HEK293 (cell line): ENCODE measurements around the gene RABAC1.
A peak's percentile ranks its signal among the peaks of the same experiment; 100 is the strongest.

Source experiments
- CTCF ChIA-PET: fragments of 350-600 bp; formaldehyde crosslinking; extraction: SDS; loops from one replicate; lab custom pipeline; 2021; ENCODE audit warnings: antibody characterized with exemption; lab: Yijun Ruan, JAX
- POLR2A ChIA-PET: fragments of 300-600 bp; formaldehyde crosslinking; extraction: SDS; loops from one replicate; lab custom pipeline; 2020; ENCODE audit warnings: antibody characterized with exemption, inconsistent platforms; lab: Yijun Ruan, JAX
- H3K27ac ChIP-seq: fragments of 200-500 bp; sonication (Bioruptor generic); 2 replicates; pipeline ENCODE4 v1.5.1; 2014; ENCODE audit warnings: low read depth, low read length, control low read depth, inconsistent platforms; ENCODE audit errors: extremely low read depth
- H3K36me3 ChIP-seq, 2 experiments: fragments of 200-500 bp in 1 of 2; sonication (Bioruptor generic) in 1 of 2; 1 replicate in 1 of 2; 2 replicates in 1 of 2; pipeline ENCODE4 v1.5.1; 2014 to 2017; ENCODE audit warnings: inconsistent platforms in 2 of 2, low read length in 2 of 2; ENCODE audit not compliant: control insufficient read depth in 2 of 2, insufficient read depth in 1 of 2
- H3K4me1 ChIP-seq: fragments of 200-500 bp; sonication (Bioruptor generic); 2 replicates; pipeline ENCODE4 v1.5.1; 2014; ENCODE audit warnings: mild to moderate bottlenecking, low read length, inconsistent platforms; ENCODE audit not compliant: control insufficient read depth, insufficient read depth
- H3K4me3 ChIP-seq: 2 replicates; pipeline ENCODE4 v1.5.1; 2011; ENCODE audit warnings: low read depth, mild to moderate bottlenecking, control low read depth, low read length, moderate library complexity
- H3K9me3 ChIP-seq: fragments of 200-500 bp; sonication (Bioruptor generic); 2 replicates; pipeline ENCODE4 v1.5.1; 2014; ENCODE audit warnings: low read depth, low read length, inconsistent platforms; ENCODE audit not compliant: control insufficient read depth, insufficient read depth
- BCL11B ChIP-seq: fragments of 450-650 bp; formaldehyde crosslinking; IDR thresholded peaks from 2 replicates; pipeline ENCODE4 v1.5.1; 2016; ENCODE audit warnings: low read depth, missing biosample characterization, missing genetic modification characterization
- EGR2 ChIP-seq: fragments of 450-650 bp; formaldehyde crosslinking; IDR thresholded peaks from 2 replicates; pipeline ENCODE4 v1.5.1; 2016; ENCODE audit warnings: low read depth, missing biosample characterization, missing genetic modification characterization
- GLIS1 ChIP-seq: fragments of 450-650 bp; formaldehyde crosslinking; IDR thresholded peaks from 2 replicates; pipeline ENCODE4 v1.5.1; 2016; ENCODE audit warnings: missing biosample characterization, missing genetic modification characterization
- KLF7 ChIP-seq: fragments of 450-650 bp; formaldehyde crosslinking; IDR thresholded peaks from 2 replicates; pipeline ENCODE4 v1.5.1; 2016; ENCODE audit warnings: missing biosample characterization, missing genetic modification characterization, borderline replicate concordance
- REPIN1 ChIP-seq: fragments of 450-650 bp; formaldehyde crosslinking; IDR thresholded peaks from 2 replicates; pipeline ENCODE4 v1.5.1; 2017; ENCODE audit warnings: missing biosample characterization, missing genetic modification characterization, low read depth
- SALL2 ChIP-seq: fragments of 450-650 bp; formaldehyde crosslinking; IDR thresholded peaks from 2 replicates; pipeline ENCODE4 v1.5.0; 2017; ENCODE audit warnings: missing biosample characterization, mild to moderate bottlenecking, missing genetic modification characterization, borderline replicate concordance
- SCRT1 ChIP-seq: fragments of 450-650 bp; formaldehyde crosslinking; IDR thresholded peaks from 2 replicates; pipeline ENCODE4 v1.5.1; 2016; ENCODE audit warnings: missing biosample characterization, missing genetic modification characterization, borderline replicate concordance
- SP2 ChIP-seq: fragments of 450-650 bp; formaldehyde crosslinking; IDR thresholded peaks from 2 replicates; pipeline ENCODE4 v1.5.1; 2016; ENCODE audit warnings: missing biosample characterization, missing genetic modification characterization
- SP3 ChIP-seq: fragments of 450-650 bp; formaldehyde crosslinking; IDR thresholded peaks from 2 replicates; pipeline ENCODE4 v1.5.1; 2016; ENCODE audit warnings: missing biosample characterization, missing genetic modification characterization
- SP7 ChIP-seq: fragments of 450-650 bp; formaldehyde crosslinking; IDR thresholded peaks from 2 replicates; pipeline ENCODE4 v1.5.1; 2016; ENCODE audit warnings: missing biosample characterization, missing genetic modification characterization
- ZBTB48 ChIP-seq: fragments of 450-650 bp; formaldehyde crosslinking; IDR thresholded peaks from 2 replicates; pipeline ENCODE4 v1.5.1; 2016; ENCODE audit warnings: missing biosample characterization, missing genetic modification characterization
- ZFHX2 ChIP-seq: fragments of 450-650 bp; formaldehyde crosslinking; conservative IDR thresholded peaks from 2 replicates; pipeline ENCODE4 v1.5.1; 2016; ENCODE audit warnings: missing biosample characterization, missing genetic modification characterization
- ZFP69B ChIP-seq: fragments of 450-650 bp; formaldehyde crosslinking; IDR thresholded peaks from 2 replicates; pipeline ENCODE4 v1.5.1; 2016; ENCODE audit warnings: missing biosample characterization, missing genetic modification characterization
- ZNF155 ChIP-seq: fragments of 450-650 bp; formaldehyde crosslinking; IDR thresholded peaks from 2 replicates; pipeline ENCODE4 v1.5.1; 2016; ENCODE audit warnings: missing biosample characterization, missing genetic modification characterization
- ZNF214 ChIP-seq: fragments of 450-650 bp; formaldehyde crosslinking; IDR thresholded peaks from 2 replicates; pipeline ENCODE4 v1.5.1; 2017; ENCODE audit warnings: missing biosample characterization, mild to moderate bottlenecking, missing genetic modification characterization, borderline replicate concordance
- ZNF335 ChIP-seq: fragments of 450-650 bp; formaldehyde crosslinking; conservative IDR thresholded peaks from 2 replicates; pipeline ENCODE4 v1.5.1; 2016; ENCODE audit warnings: missing biosample characterization, missing genetic modification characterization
- ZNF366 ChIP-seq: fragments of 450-650 bp; formaldehyde crosslinking; conservative IDR thresholded peaks from 2 replicates; pipeline ENCODE4 v1.5.1; 2016; ENCODE audit warnings: missing biosample characterization, missing genetic modification characterization
- ZNF426 ChIP-seq: fragments of 450-650 bp; formaldehyde crosslinking; IDR thresholded peaks from 2 replicates; pipeline ENCODE4 v1.5.1; 2017; ENCODE audit warnings: missing biosample characterization, missing genetic modification characterization, mild to moderate bottlenecking, inconsistent platforms, moderate library complexity
- ZNF600 ChIP-seq: fragments of 450-650 bp; formaldehyde crosslinking; IDR thresholded peaks from 2 replicates; pipeline ENCODE4 v1.5.1; 2016; ENCODE audit warnings: missing biosample characterization, missing genetic modification characterization
- ZNF777 ChIP-seq: fragments of 450-650 bp; formaldehyde crosslinking; IDR thresholded peaks from 2 replicates; pipeline ENCODE4 v1.5.1; 2017; ENCODE audit warnings: missing biosample characterization, missing genetic modification characterization, borderline replicate concordance
- ZNF791 ChIP-seq: fragments of 450-650 bp; formaldehyde crosslinking; IDR thresholded peaks from 2 replicates; pipeline ENCODE4 v1.5.1; 2016; ENCODE audit warnings: missing biosample characterization, missing genetic modification characterization
- TF ChIP-seq, protein P1 (sequence below): fragments of 450-650 bp; formaldehyde crosslinking; IDR thresholded peaks from 2 replicates; pipeline ENCODE4 v1.5.1; 2017; ENCODE audit warnings: missing biosample characterization, missing genetic modification characterization
- TF ChIP-seq, protein P2 (sequence below): fragments of 450-650 bp; formaldehyde crosslinking; IDR thresholded peaks from 2 replicates; pipeline ENCODE4 v1.5.1; 2016; ENCODE audit warnings: missing biosample characterization, missing genetic modification characterization
- TF ChIP-seq, protein P3 (sequence below): fragments of 450-650 bp; formaldehyde crosslinking; IDR thresholded peaks from 2 replicates; pipeline ENCODE4 v1.5.1; 2016; ENCODE audit warnings: missing biosample characterization, missing genetic modification characterization
- TF ChIP-seq, protein P4 (sequence below): fragments of 450-650 bp; formaldehyde crosslinking; IDR thresholded peaks from 2 replicates; pipeline ENCODE4 v1.5.1; 2016; ENCODE audit warnings: missing biosample characterization, missing genetic modification characterization
- TF ChIP-seq, protein P5 (sequence below): fragments of 450-650 bp; formaldehyde crosslinking; optimal IDR thresholded peaks from 2 replicates; pipeline ENCODE3; 2016; ENCODE audit warnings: missing biosample characterization, mild to moderate bottlenecking, missing genetic modification characterization
- TF ChIP-seq, protein P6 (sequence below): fragments of 450-650 bp; formaldehyde crosslinking; IDR thresholded peaks from 2 replicates; pipeline ENCODE4 v1.5.1; 2016; ENCODE audit warnings: missing biosample characterization, missing genetic modification characterization

Gene RABAC1

DNA sequence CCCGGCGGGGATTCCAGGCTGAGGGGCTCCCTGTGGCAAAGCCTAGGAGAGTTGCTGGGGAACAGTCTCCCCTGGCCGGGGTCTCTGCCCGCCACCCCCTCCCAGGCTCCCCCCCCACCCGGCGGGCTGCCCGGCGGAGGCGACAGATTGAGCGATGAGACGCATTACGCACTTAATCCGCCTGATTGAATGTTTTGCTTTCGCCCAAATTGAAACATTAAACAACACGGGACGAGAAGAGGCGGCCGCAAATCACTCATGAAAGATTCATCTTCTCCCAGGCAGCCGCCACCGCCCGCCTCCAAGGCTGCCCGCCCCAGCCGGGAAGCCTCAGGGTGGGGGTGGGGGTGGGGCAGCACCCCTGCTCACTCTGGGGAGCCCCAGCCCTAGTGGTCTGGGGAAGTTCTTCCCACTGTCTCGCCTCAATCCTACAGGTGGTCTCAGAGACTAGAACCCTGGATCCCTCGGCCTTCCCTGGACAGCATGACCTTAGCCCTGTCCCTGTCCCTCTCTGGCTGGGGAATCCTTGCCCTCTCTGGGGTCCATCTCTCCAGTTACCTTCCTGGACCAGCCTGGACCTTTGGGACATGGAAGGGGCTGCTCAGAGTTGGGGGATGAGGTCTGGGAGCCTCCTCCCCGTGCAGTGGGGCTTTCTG is 23.2 kb downstream of the RABAC1 start (continued):
- TF ChIP-seq, protein P1, sequence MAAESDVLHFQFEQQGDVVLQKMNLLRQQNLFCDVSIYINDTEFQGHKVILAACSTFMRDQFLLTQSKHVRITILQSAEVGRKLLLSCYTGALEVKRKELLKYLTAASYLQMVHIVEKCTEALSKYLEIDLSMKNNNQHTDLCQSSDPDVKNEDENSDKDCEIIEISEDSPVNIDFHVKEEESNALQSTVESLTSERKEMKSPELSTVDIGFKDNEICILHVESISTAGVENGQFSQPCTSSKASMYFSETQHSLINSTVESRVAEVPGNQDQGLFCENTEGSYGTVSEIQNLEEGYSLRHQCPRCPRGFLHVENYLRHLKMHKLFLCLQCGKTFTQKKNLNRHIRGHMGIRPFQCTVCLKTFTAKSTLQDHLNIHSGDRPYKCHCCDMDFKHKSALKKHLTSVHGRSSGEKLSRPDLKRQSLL, result no peak
- TF ChIP-seq EGR2 (tag by site-specific recombination), result peak; percentile 90
- TF ChIP-seq, protein P2, sequence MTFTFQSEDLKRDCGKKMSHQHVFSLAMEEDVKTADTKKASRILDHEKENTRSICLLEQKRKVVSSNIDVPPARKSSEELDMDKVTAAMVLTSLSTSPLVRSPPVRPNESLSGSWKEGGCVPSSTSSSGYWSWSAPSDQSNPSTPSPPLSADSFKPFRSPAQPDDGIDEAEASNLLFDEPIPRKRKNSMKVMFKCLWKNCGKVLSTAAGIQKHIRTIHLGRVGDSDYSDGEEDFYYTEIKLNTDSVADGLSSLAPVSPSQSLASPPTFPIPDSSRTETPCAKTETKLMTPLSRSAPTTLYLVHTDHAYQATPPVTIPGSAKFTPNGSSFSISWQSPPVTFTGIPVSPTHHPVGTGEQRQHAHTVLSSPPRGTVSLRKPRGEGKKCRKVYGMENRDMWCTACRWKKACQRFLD (tag by site-specific recombination), result no peak
- TF ChIP-seq ZNF366 (tag by site-specific recombination), result no peak
- TF ChIP-seq ZFHX2 (tag by site-specific recombination), result peak; percentile 88
- TF ChIP-seq SP2 (tag by site-specific recombination), result peak; percentile 30; the same call in 1 of the 2 replicates
- no peak for TF ChIP-seq ZNF600 (tag by site-specific recombination)
- TF ChIP-seq BCL11B, result no peak
- no peak for TF ChIP-seq REPIN1 (tag by site-specific recombination)
- TF ChIP-seq, protein P3, sequence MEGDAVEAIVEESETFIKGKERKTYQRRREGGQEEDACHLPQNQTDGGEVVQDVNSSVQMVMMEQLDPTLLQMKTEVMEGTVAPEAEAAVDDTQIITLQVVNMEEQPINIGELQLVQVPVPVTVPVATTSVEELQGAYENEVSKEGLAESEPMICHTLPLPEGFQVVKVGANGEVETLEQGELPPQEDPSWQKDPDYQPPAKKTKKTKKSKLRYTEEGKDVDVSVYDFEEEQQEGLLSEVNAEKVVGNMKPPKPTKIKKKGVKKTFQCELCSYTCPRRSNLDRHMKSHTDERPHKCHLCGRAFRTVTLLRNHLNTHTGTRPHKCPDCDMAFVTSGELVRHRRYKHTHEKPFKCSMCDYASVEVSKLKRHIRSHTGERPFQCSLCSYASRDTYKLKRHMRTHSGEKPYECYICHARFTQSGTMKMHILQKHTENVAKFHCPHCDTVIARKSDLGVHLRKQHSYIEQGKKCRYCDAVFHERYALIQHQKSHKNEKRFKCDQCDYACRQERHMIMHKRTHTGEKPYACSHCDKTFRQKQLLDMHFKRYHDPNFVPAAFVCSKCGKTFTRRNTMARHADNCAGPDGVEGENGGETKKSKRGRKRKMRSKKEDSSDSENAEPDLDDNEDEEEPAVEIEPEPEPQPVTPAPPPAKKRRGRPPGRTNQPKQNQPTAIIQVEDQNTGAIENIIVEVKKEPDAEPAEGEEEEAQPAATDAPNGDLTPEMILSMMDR (tag by site-specific recombination), result no peak
- TF ChIP-seq, protein P4, sequence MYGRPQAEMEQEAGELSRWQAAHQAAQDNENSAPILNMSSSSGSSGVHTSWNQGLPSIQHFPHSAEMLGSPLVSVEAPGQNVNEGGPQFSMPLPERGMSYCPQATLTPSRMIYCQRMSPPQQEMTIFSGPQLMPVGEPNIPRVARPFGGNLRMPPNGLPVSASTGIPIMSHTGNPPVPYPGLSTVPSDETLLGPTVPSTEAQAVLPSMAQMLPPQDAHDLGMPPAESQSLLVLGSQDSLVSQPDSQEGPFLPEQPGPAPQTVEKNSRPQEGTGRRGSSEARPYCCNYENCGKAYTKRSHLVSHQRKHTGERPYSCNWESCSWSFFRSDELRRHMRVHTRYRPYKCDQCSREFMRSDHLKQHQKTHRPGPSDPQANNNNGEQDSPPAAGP (tag by site-specific recombination), result peak; percentile 56
- no peak for TF ChIP-seq ZNF426 (tag by site-specific recombination)
- peak; percentile 29; the same call in 1 of the 2 replicates for TF ChIP-seq SCRT1 (tag by site-specific recombination)
- peak; percentile 71 for TF ChIP-seq SP7 (tag by site-specific recombination)
- TF ChIP-seq ZNF791 (tag by site-specific recombination), result no peak
- 0 out of 2 replicates have a peak, but pooled peaks have one; percentile 21 for TF ChIP-seq SP3 (tag by site-specific recombination)
- no peak for TF ChIP-seq ZNF214 (tag by site-specific recombination)
- TF ChIP-seq, all 188 proteins: peak for 15

DNA sequence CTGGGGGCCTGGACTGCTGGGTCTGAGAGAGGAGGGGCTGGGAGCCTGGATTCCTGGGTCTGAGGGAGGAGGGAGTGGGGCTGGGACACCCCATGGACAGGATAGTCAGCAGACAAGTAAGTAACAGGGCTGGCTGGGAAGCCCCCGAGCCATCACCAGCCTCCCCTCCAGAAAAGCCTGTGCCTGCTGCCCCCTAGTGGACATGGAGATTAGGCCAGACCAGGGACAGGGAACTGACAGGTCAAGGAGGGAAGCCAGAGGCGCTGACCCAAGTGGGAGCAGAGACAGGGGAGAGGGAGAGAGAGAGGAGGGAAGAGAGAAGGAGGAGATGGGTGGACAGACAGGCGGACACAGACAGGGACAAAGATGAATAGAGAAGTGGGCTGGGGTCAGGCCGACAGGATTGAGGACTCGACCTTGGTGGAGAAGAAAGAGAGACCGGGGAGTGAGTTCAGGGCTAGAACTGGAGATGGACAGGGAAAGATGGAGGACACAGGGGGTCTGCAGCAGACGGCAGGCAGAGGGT is 24.2 kb downstream of the RABAC1 start:
- H3K9me3 ChIP-seq, result no peaks in the 10 kb centered on the region
- H3K4me3 ChIP-seq, result no peak overlapping the region
- H3K4me1 ChIP-seq, result peaks cover 7% of the 10 kb centered on the region
- no peak overlapping the region for H3K27ac ChIP-seq
- POLR2A ChIA-PET, result interaction anchor here (1.2 kb wide), 1 partner anchor 62 kb away, joined by 3 read pairs; no protein-coding TSS in a partner anchor
- no peaks in the 10 kb centered on the region for H3K36me3 ChIP-seq
- CTCF ChIA-PET, result interaction anchor here (0.6 to 3.5 kb wide), 14 partner anchors 10 to 205 kb away, joined by 3 to 22 read pairs (median 4); no protein-coding TSS in a partner anchor
- TF ChIP-seq ZFP69B (tag by site-specific recombination) (no peak), ZNF600 (tag by site-specific recombination) (peak; percentile 40; the same call in 1 of the 2 replicates), GLIS1 (peak; percentile 9), ZNF155 (tag by site-specific recombination) (no peak), ZNF777 (no peak), SP7 (tag by site-specific recombination) (peak; percentile 20; the same call in 1 of the 2 replicates), ZBTB48 (tag by site-specific recombination) (peak; percentile 47; the same call in 1 of the 2 replicates), KLF7 (tag by site-specific recombination) (no peak), SALL2 (tag by site-specific recombination) (peak; percentile 83; the same call in 1 of the 2 replicates), ZNF335 (tag by site-specific recombination) (no peak), EGR2 (tag by site-specific recombination) (no peak)
- TF ChIP-seq, protein P5, sequence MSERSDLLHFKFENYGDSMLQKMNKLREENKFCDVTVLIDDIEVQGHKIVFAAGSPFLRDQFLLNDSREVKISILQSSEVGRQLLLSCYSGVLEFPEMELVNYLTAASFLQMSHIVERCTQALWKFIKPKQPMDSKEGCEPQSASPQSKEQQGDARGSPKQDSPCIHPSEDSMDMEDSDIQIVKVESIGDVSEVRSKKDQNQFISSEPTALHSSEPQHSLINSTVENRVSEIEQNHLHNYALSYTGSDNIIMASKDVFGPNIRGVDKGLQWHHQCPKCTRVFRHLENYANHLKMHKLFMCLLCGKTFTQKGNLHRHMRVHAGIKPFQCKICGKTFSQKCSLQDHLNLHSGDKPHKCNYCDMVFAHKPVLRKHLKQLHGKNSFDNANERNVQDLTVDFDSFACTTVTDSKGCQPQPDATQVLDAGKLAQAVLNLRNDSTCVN (tag by site-specific recombination), result no peak
- TF ChIP-seq, protein P6, sequence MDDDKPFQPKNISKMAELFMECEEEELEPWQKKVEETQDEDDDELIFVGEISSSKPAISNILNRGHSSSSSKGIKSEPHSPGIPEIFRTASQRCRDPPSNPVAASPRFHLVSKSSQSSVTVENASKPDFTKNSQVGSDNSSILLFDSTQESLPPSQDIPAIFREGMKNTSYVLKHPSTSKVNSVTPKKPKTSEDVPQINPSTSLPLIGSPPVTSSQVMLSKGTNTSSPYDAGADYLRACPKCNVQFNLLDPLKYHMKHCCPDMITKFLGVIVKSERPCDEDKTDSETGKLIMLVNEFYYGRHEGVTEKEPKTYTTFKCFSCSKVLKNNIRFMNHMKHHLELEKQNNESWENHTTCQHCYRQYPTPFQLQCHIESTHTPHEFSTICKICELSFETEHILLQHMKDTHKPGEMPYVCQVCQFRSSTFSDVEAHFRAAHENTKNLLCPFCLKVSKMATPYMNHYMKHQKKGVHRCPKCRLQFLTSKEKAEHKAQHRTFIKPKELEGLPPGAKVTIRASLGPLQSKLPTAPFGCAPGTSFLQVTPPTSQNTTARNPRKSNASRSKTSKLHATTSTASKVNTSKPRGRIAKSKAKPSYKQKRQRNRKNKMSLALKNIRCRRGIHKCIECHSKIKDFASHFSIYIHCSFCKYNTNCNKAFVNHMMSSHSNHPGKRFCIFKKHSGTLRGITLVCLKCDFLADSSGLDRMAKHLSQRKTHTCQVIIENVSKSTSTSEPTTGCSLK (tag by site-specific recombination), result no peak
